RWPE1 (cell line): ENCODE measurements around the gene METTL16.

Experiments
- CTCF ChIA-PET: fragments of 350-600 bp; sonication (Branson Sonifier 250); formaldehyde crosslinking; extraction: SDS; loops from one replicate; lab custom pipeline; 2021; lab: Yijun Ruan, JAX
- POLR2A ChIA-PET: fragments of 400-600 bp; formaldehyde crosslinking; extraction: SDS; loops from one replicate; lab custom pipeline; 2020; ENCODE audit warnings: antibody characterized with exemption; ENCODE audit not compliant: low non-redundant PET; lab: Yijun Ruan, JAX
- DNase-seq: peaks from one replicate; pipeline ENCODE4 v3.0.0; 2012; ENCODE audit warnings: low spot score
- H3K27ac ChIP-seq: fragments of 450-650 bp; 2 replicates; pipeline ENCODE4 v1.5.1; 2017
- CTCF ChIP-seq: fragments of 450-650 bp; conservative IDR thresholded peaks from 2 replicates; pipeline ENCODE4 v1.5.1; 2017; ENCODE audit warnings: low read depth, mild to moderate bottlenecking

Gene METTL16

GRCh38 chr17:2474371-2474770, 37.3 kb downstream of the METTL16 start:
- no peak overlapping the region for H3K27ac ChIP-seq
- POLR2A ChIA-PET, result no interaction called here
- DNase-seq, result no peak
- CTCF ChIA-PET, result no interaction called here
- no peak for TF ChIP-seq CTCF

GRCh38 chr17:2468270-2468669, 43.4 kb downstream of the METTL16 start:
- CTCF ChIA-PET, result no interaction called here
- DNase-seq, result no peak
- TF ChIP-seq CTCF, result no peak
- no peak overlapping the region for H3K27ac ChIP-seq
- POLR2A ChIA-PET, result no interaction called here

GRCh38 chr17:2466931-2467330, 44.8 kb downstream of the METTL16 start:
- H3K27ac ChIP-seq, result no peak overlapping the region
- POLR2A ChIA-PET, result no interaction called here
- TF ChIP-seq CTCF, result no peak
- no peak for DNase-seq
- CTCF ChIA-PET, result interaction anchor here (1.4 kb wide), 1 partner anchor 10 kb away, joined by 3 read pairs; no protein-coding TSS in a partner anchor

DNA sequence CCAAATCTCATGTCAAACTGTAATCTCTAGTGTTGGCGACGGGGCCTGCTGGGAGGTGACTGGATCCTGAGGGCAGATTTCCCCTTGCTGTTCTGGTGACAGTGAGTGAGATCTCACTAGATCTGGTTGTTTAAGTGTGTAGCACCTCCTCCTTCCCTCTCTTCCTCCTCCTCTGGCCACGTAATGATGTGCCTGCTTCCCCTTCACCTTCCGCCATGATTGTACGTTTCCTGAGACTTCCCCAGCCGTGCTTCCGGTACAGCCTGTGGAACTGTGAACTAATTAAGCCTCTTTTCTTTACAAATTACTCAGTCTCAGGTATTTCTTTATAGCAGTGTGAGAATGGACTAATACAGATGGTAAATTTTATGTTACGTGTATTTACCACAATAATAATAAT, 49.2 kb downstream of the METTL16 start:
- CTCF ChIA-PET, result interaction anchor here (0.6 kb wide), 1 partner anchor 606 kb away, joined by 3 read pairs; no protein-coding TSS in a partner anchor

GRCh38 chr17:2459917-2460271, 51.8 kb downstream of the METTL16 start:
- H3K27ac ChIP-seq, result peak overlapping the region; percentile 51
- ChIA-PET CTCF (interaction anchor here (0.6 to 1.2 kb wide), 3 partner anchors 12 to 117 kb away, joined by 3 to 5 read pairs (median 3); no protein-coding TSS in a partner anchor), POLR2A (no interaction called here)
- no peak for TF ChIP-seq CTCF
- DNase-seq, result no peak

More for the DNA sequence above, 49.2 kb downstream of the METTL16 start:
- POLR2A ChIA-PET, result no interaction called here
- no peak overlapping the region for H3K27ac ChIP-seq
- TF ChIP-seq CTCF, result no peak
- DNase-seq, result no peak

GRCh38 chr17:2457913-2458312, 53.8 kb downstream of the METTL16 start:
- DNase-seq, result no peak
- ChIA-PET CTCF (interaction anchor here (0.6 to 1.2 kb wide), 3 partner anchors 9 to 255 kb away, joined by 3 read pairs; no protein-coding TSS in a partner anchor), POLR2A (no interaction called here)
- no peak for TF ChIP-seq CTCF
- H3K27ac ChIP-seq, result no peak overlapping the region
